DMS153 treated with DMSO at 0.1 percent for 48 hours (cell line): ENCODE measurements around the gene PLIN4.
"Not testable (repeated sequence)": the region's sequence is repeated elsewhere in the genome, so short reads cannot be mapped to it uniquely, and the experiment has no call there.

Experiments
- DNase-seq: peaks from one replicate; lab custom pipeline; 2025; ENCODE audit not compliant: unreplicated experiment; lab: John Stamatoyannopoulos, UW

Gene PLIN4

DNA sequence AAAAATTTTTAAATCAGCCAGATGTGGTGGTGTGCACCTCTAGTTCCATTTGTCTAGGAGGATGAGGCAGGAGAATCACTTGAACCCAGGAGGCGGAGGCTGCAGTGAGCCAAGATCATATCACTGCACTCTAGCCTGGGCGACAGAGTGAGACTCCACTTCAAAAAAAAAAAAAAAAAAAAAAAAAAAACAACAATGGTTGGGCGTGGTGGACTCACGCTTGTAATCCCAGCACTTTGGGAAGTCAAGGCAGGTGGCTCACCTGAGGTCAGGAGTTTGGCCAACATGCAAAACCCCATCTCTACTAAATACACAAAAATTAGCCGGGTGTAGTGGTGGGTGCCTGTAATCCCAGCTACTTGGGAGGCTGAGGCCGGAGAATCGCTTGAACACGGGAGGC is 9.1 kb upstream of the PLIN4 start:
- DNase-seq = not testable (repeated sequence)

GRCh38 chr19:4525563-4526002 is 7.3 kb upstream of the PLIN4 start:
- no peak for DNase-seq

DNA sequence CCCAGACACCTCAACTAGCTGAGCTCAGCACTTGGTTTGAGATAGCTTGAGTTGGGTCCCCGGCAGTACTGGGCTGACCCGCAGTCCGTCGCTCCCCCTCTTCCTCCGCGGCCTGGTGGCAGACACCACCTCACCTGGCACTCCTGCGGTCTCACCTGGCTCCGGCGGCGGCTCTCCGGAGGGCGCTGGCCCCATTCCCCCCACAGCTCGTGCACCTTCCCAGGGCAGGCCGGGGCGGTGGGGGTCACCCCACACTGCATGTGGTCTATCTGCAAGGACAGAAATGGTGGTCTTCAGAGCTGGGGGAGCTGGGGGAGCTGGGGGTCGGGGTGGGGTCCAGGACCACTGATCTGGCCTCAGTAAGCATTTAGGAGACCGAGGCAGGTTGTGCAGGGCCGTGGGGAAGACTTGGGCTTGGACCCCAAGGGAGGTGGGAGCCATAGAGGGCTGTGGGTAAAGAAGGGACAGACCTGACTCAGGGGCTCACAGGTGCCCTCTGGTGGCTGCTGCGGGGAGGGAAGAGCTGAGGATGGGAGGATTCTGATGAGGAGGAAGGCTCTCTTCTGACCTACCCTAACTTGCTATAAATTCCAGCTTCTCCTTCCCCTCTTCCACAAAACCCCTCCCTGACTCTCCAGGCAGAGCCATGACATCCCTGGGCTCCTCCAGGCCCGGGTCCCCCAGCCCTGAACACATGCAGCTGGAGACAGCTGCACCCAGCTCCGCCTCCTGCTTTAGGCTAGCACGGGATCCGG is 6.7 kb upstream of the PLIN4 start:
- DNase-seq = no peak

DNA sequence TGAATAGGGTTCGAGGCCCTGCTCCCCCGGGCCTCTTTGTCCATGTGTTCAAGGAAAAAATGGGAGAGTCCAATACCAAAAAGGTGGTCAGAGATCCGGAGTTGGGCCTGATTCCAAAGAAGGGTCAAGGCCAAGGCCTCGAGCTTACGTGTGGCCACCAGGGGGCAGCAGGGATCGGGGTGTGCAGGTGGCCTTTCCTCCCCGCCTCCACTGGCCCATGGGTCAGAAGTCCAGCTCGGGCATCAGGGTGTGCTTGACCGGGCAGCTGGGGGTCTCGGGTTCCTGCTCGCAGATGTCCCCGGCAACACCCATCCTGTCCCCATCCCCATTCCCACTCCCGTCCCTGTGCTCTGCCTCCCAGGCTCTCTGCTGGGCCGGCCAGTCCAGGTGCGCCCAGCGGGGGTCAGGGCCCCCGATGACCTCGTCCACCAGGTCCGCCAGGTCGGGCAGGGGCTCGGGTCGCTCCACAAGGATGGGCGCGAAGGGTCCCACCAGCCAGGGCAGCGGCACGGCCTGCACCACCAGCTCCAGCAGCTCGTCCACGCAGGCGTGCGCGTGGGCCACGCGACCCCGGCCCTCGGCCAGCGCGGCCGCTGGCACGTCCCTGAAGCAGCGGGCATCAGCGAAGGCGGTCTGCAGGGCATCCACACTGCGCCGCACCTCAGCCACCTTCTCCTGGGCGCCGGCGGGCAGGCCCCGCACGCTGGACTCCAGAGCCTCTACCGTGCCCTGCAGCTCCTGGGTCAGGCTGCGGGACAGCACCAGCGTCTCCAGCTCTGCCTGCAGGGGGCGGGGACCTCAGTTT is 5.2 kb upstream of the PLIN4 start:
- no peak for DNase-seq

GRCh38 chr19:4522291-4523002 is 4.2 kb upstream of the PLIN4 start:
- no peak for DNase-seq

- no peak for DNase-seq
Measured at GRCh38 chr19:4521888-4522242, 3.6 kb upstream of the PLIN4 start.

DNA sequence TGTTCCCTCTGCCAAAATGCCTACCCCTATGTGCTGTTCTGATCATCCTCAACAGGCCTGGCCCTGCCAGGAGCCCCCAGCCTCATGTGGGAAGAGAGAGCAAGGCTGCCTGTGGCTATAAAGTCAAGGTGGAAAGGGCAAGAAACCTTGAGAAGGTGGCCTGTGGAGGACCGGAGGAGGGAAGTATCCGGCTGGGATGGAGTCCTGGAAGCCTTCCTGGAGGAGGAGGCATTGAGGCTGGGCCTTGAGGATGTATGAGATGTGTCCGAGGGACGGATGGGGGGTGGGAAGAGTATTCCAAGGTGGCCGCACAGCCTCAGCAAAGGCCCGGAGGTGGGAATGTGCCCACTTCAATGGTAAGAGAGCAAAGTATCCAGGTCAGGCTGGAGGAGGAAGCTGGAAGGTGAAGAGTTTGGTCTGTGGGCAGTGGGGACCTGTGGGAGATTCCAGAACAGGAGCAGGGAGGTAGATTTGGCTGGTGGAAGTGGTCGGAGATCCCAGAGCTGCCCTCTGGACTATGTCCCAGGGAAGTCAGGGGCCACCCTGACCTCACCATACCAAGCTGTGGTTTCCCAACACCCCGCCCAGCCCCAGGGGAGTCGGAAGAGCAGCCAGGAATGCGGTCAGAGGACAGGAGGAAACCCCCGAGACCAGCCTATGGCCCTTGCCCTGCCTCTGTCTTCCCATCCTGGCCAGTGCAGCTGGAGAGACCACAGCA is 3.0 kb upstream of the PLIN4 start:
- no peak for DNase-seq

DNA sequence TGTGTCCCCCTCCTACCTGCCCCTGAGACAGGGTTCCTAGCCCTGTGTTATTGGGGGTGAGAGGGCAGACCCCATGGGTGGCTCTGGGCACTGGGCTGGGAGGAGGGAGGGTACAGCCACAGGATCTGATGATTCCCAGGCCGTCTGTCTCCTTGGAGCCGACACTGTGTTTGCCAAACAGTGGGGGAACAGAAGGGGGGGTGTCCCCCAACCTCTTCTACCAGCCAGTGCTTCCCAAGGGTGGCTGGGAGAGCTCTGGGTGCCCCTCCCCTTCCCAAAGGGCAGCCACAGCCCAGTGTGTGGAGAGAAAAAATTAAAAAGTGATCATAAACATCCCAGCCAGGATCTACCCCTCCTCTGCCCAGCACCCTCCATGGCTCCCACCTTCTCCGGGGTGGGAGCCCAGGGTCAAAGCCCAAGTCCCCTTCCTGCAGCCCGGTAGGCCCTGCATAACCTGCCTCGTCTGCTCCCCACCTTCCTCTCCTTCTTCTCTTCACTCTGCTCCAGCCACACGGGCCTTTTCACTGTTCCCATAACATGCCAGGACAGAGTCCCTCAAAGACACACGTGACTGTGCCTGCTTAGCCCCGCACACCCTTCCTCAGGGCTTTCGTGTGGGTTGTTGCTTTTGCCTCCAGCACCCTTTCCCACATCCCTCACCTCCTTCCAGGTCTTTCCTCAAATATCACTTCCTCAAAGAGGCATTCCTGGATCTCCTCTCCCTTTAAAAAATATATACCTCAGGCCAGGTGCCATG is 1.4 kb upstream of the PLIN4 start:
- no peak for DNase-seq

DNA sequence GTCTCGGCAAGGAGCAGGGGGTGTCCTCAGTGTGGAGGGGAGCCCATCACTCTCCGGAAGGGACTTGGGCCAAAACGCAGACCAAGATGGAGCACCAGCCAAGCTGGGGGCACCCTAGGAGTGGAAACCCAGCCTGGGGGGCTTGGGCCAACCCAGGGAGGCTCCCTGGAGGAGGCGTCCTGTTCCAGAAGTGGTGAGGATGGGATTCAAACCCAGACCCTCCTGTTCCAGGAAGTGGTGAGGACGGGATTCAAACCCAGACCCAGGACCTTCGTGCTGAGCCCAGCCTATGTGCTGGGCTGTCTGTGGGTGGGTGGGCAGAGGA is 848 bp upstream of the PLIN4 start:
- DNase-seq = no peak

DNA sequence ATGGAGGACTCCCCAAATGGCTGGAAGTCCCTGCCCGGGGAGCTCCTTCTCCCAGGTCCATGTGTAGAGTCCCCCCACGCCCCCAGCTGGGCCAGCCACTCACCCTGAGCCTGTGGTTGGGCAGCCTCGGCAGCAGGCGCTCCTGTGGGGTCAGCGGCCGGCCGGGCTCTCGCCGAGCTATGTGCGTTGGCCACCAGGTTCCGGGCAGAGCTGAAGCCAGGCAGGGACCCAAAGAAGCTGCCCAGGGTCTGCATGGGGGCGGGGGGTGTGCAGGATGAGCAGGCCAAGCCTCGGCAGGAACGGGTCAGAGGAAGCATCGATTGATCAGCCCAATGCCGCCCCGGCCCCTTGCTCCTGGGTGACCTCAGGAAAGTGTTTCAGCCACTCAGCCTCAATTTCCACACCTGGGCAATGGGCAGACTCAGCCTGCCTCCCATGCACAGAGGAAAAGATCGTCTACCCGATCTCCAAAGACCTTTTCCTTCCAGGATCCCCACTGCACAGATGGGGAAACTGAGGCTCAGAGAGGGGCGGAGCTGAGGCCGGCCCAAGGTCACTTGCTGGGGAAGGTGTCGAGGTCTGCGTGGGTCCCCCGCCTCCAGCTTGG is 732 bp downstream of the PLIN4 start:
- DNase-seq = no peak

GRCh38 chr19:4516939-4517300 is 1.4 kb downstream of the PLIN4 start:
- DNase-seq = no peak

DNA sequence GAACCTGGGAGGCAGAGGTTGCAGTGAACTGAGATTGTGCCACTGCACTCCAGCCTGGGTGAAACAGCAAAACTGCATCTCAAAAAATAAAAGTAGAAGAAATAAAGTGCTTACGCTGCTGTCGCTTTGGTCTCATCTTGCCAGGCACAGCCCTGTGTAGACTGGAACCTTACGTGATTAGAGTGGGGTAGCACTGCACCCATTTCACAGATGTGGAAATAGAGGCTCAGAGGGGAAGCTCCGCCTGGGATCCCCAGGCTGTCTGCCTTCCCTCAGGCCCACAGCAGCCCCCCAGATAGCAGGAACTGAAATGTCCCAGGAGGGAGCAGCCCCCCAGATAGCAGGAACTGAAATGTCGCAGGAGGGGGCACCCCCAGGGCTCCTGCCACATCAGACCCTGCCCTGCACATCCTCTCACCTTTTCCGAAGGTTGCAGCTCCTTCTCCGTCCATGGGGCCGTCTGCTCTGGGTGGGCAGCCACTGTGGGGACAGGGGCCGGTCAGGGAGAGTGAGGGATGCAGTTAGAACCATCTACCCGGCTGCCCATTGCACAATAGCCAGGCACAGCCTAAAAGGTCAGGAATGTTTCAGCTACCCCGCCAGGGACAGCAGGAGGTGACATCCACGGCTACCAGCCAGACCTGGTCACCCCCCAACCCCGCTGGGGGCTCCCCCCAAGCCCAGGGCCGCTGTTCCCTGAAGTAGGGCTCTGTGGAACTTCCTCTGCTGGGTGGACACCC is 1.9 kb downstream of the PLIN4 start:
- no peak for DNase-seq

DNA sequence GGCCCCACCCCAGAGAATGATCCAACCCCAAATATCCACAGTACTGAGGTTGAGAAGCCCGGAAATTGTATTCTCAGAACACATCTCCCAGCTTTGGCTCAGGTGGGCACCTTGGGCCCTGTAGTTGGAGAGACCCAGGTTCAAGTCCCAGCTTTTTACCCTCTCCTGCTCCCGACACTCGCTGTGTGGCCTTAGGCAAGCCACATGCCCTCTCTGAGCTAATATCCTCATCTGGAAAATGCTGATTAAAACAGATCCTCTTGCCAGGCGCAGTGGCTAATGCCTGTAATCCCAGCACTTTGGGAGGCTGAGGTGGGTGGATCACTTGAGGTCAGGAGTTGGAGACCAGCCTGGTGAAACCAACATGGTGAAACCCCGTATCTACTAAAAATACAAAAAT is 2.6 kb downstream of the PLIN4 start:
- DNase-seq = no peak

GRCh38 chr19:4513248-4513647 is 5.0 kb downstream of the PLIN4 start:
- DNase-seq = no peak

- DNase-seq = no peak
Measured at GRCh38 chr19:4512070-4512469, 6.2 kb downstream of the PLIN4 start.

DNA sequence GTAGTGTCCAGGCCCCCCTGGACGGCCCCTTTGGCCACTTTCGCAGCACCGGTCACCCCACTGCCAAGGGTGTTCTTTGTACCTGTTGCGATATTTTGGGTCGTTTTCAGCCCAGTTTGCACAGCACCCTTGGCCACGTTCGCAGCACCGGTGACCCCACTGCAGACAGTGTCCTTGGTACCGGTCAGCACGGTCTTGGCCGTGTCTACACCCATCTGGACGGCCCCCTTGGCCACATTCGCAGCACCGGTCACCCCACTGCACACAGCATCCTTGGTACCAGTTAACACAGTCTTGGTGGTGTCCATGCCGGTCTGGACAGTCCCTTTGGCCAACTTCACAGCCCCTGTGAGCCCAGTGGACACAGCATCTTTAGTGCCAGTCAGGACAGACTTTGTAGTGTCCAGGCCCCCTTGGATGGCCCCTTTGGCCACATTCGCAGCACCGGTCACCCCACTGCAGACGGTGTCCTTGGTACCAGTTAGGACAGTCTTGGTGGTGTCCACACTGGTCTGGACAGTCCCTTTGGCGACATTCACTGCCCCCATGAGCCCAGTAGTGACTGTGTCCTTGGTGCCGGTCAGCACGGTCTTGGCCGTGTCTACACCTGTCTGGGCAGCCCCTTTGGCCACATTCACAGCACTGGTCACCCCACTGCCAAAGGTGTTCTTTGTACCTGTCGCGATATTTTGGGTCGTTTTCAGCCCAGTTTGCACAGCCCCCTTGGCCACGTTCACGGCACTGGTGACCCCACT is 6.8 kb downstream of the PLIN4 start:
- DNase-seq = no peak

DNA sequence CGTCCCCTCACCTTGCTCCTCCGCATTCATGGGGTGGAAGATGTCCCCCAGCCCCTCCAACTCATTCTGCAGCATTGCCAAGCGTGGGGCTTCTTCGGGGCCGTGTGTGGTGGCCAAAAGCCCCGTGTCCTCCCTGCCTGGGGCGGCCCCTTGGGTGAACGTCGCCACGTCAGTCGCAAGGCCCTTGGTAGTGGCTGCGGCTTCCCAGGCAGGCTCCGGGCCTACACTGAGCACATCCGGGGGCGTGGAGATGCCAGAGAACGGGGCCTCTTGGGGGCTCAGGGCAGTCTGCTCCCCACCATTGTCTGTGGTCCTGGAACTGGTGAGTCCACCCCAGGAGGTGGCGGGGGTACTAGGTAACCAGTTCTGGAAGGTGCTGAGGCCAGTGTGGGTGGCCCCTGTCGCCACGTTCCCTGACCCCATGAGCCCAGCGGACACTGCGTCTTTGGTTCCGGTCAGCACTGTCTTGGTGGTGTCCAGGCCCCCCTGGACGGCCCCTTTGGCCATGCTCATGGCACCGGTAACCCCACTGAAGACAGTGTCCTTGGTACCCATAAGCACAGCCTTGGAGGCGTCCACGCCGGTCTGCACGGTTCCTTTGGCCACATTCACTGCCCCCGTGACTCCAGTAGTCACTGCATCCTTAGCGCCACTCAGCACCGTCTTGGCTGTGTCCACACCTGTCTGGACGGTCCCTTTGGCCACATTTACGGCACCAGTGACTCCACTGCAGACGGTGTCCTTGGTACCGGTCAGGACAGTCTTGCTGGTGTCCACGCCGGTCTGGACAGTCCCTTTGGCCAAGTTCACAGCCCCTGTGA is 7.6 kb downstream of the PLIN4 start:
- no peak for DNase-seq

DNA sequence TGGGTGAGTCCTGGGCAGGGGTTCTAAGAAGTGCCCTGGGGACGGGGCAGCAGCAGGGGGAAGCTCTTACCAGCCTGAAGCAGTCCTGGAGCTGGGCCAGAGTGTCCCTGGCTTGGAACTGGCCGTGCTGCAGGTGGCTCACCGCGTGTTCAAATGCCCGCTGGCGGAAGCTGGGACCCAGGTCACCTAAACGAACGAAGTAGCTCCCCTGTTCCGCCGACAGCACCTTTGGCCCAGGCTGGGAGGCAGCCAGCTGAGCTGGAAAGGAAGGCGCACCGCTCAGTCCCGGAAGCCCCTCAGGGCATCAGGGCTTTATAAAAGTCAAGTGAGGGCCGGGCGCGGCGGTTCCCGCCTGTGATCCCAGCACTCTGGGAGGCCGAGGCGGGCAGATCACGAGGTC is 9.6 kb downstream of the PLIN4 start:
- no peak for DNase-seq
